AG04449 (cell line): ENCODE data around the gene SLC49A3.

Experiments used
- CTCF ChIA-PET: fragments of 350-600 bp; formaldehyde crosslinking; extraction: SDS; loops from one replicate; lab custom pipeline; 2021; ENCODE audit warnings: antibody characterized with exemption; lab: Yijun Ruan, JAX
- POLR2A ChIA-PET: fragments of 400-600, 350-600 bp; formaldehyde crosslinking; extraction: SDS; loops from one replicate; lab custom pipeline; 2020; ENCODE audit warnings: antibody characterized with exemption, inconsistent platforms; lab: Yijun Ruan, JAX
- DNase-seq: peaks from one replicate; pipeline ENCODE4 v3.0.0-alpha.2; 2010; ENCODE audit warnings: low read depth, low spot score
- H3K4me3 ChIP-seq: 2 replicates; pipeline ENCODE4 v1.5.1; 2011; ENCODE audit warnings: low read depth, mild to moderate bottlenecking, control low read depth, low read length
- TF ChIP-seq, protein P1 (sequence below): IDR thresholded peaks from one replicate; pipeline ENCODE4 v1.5.1; 2011; ENCODE audit warnings: mild to moderate bottlenecking, moderate library complexity, low read length, control low read depth, inconsistent platforms; ENCODE audit not compliant: insufficient read depth; ENCODE audit errors: missing control alignments

SLC49A3 gene

DNA sequence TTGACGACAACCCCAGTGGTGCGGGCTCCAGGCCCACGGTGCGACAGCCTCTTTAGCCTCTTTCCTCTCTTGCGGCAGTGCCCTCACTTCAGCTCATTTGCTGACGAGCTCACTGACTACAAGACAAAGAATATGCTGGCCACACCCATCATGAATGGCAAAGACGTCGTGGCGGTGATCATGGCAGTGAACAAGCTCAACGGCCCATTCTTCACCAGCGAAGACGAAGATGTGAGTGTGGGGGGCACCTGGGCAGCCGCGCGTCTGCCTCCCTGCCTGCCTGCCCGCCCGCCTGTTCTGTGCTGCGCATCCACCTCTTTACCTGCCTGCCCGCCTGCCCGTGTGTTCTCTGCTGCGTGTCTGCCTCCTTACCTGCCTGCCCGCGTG, 54.4 kb downstream of the SLC49A3 start:
- POLR2A ChIA-PET, result no interaction called here
- no peak overlapping the region for H3K4me3 ChIP-seq
- TF ChIP-seq, protein P1, sequence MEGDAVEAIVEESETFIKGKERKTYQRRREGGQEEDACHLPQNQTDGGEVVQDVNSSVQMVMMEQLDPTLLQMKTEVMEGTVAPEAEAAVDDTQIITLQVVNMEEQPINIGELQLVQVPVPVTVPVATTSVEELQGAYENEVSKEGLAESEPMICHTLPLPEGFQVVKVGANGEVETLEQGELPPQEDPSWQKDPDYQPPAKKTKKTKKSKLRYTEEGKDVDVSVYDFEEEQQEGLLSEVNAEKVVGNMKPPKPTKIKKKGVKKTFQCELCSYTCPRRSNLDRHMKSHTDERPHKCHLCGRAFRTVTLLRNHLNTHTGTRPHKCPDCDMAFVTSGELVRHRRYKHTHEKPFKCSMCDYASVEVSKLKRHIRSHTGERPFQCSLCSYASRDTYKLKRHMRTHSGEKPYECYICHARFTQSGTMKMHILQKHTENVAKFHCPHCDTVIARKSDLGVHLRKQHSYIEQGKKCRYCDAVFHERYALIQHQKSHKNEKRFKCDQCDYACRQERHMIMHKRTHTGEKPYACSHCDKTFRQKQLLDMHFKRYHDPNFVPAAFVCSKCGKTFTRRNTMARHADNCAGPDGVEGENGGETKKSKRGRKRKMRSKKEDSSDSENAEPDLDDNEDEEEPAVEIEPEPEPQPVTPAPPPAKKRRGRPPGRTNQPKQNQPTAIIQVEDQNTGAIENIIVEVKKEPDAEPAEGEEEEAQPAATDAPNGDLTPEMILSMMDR, result no peak
- no peak for DNase-seq
- CTCF ChIA-PET, result no interaction called here

- TF ChIP-seq, protein P1, result no peak
- POLR2A ChIA-PET, result no interaction called here
- DNase-seq, result no peak
- H3K4me3 ChIP-seq, result no peak overlapping the region
- CTCF ChIA-PET, result no interaction called here
Observed at GRCh38 chr4:633976-634598, 54.9 kb downstream of the SLC49A3 start.

- H3K4me3 ChIP-seq, result no peak overlapping the region
- POLR2A ChIA-PET, result no interaction called here
- CTCF ChIA-PET, result no interaction called here
- TF ChIP-seq, protein P1, result no peak
- DNase-seq, result no peak
Observed at GRCh38 chr4:633406-633805, 55.5 kb downstream of the SLC49A3 start.

- no peak for DNase-seq
- POLR2A ChIA-PET, result no interaction called here
- CTCF ChIA-PET, result no interaction called here
- TF ChIP-seq, protein P1, result no peak
- H3K4me3 ChIP-seq, result no peak overlapping the region
Observed at GRCh38 chr4:632926-633325, 56.0 kb downstream of the SLC49A3 start.

DNA sequence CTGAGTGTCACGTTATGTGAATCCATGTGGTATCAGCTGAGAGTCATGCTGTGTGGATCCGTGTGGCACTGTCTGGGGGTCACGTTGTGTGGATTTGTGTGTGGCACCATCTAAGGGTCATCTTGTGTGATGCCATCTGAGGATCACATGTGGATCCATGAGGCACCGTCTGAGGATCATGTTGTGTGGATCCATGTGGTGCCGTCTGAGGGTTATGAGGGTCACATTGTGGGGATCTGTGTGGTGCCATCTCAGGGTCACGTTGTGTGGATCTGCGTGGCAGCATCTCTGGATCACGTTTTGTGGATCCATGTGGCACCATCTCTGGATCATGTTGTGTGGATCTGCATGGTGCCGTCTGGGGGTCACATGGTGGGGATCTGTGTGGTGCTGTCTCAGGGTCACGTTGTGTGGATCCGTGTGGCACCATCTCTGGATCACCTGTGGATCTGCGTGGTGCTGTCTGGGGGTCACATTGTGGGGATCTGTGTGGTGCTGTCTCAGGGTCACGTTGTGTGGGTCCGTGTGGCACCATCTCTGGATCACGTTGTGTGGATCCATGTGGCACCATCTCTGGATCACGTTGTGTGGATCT, 56.7 kb downstream of the SLC49A3 start:
- ChIA-PET POLR2A (no interaction called here), CTCF (no interaction called here)
- TF ChIP-seq, protein P1, result no peak

More for the DNA sequence above, 56.7 kb downstream of the SLC49A3 start:
- no peak overlapping the region for H3K4me3 ChIP-seq
- no peak for DNase-seq
